ENCODE results near the gene GCHFR.

DNA sequence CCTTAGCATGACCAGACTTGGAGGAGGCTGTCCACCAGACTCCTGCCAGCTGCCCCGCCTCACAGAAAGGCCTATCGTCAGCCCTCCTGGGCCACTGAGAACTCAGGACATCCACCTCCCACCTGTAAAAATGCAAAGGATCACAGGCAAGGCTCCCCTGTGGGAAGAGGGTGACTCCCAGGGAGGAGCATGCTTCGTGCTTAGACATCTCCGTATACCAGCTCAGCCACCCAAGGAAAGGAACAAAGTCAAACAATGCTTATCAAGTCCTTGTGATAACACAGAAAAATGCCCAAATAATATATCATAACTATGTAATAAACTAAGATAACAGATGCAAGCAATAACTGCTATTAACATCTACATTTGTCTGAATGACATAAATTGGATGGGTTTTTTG is 13.0 kb upstream of the GCHFR start:
- TF ChIP-seq, protein P1, sequence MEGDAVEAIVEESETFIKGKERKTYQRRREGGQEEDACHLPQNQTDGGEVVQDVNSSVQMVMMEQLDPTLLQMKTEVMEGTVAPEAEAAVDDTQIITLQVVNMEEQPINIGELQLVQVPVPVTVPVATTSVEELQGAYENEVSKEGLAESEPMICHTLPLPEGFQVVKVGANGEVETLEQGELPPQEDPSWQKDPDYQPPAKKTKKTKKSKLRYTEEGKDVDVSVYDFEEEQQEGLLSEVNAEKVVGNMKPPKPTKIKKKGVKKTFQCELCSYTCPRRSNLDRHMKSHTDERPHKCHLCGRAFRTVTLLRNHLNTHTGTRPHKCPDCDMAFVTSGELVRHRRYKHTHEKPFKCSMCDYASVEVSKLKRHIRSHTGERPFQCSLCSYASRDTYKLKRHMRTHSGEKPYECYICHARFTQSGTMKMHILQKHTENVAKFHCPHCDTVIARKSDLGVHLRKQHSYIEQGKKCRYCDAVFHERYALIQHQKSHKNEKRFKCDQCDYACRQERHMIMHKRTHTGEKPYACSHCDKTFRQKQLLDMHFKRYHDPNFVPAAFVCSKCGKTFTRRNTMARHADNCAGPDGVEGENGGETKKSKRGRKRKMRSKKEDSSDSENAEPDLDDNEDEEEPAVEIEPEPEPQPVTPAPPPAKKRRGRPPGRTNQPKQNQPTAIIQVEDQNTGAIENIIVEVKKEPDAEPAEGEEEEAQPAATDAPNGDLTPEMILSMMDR (tag by site-specific recombination; IDR thresholded peaks at IDR 0.05) = no peak
- TF ChIP-seq REST (tag by site-specific recombination; IDR thresholded peaks at IDR 0.05) (no peak), ZNF184 (tag by site-specific recombination; IDR thresholded peaks at IDR 0.05) (no peak), KLF16 (tag by site-specific recombination; IDR thresholded peaks at IDR 0.05) (no peak)
- TF ChIP-seq, protein P2, sequence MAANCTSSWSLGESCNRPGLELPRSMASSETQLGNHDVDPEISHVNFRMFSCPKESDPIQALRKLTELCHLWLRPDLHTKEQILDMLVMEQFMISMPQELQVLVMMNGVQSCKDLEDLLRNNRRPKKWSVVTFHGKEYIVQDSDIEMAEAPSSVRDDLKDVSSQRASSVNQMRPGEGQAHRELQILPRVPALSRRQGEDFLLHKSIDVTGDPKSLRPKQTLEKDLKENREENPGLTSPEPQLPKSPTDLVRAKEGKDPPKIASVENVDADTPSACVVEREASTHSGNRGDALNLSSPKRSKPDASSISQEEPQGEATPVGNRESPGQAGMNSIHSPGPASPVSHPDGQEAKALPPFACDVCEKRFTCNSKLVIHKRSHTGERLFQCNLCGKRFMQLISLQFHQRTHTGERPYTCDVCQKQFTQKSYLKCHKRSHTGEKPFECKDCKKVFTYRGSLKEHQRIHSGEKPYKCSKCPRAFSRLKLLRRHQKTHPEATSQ (tag by site-specific recombination; IDR thresholded peaks at IDR 0.05) = no peak
- TF ChIP-seq, protein P3, sequence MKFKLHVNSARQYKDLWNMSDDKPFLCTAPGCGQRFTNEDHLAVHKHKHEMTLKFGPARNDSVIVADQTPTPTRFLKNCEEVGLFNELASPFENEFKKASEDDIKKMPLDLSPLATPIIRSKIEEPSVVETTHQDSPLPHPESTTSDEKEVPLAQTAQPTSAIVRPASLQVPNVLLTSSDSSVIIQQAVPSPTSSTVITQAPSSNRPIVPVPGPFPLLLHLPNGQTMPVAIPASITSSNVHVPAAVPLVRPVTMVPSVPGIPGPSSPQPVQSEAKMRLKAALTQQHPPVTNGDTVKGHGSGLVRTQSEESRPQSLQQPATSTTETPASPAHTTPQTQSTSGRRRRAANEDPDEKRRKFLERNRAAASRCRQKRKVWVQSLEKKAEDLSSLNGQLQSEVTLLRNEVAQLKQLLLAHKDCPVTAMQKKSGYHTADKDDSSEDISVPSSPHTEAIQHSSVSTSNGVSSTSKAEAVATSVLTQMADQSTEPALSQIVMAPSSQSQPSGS (tag by site-specific recombination; IDR thresholded peaks at IDR 0.05; ENCODE audit: low read depth) = no peak

Measured in HEK293 (cell line).